HG02840 (cell line): Measurements from ENCODE around the gene PDE4D.
"Not testable (repeated sequence)": the region's sequence is repeated elsewhere in the genome, so short reads cannot be mapped to it uniquely, and the experiment has no call there.

Experiments
- ATAC-seq: cut with Tn5 transposase; IDR thresholded peaks from one replicate; pipeline ENCODE4 v1.9.1; 2021; ENCODE audit warnings: mild to moderate bottlenecking, moderate library complexity, moderate number of reproducible peaks; ENCODE audit not compliant: unreplicated experiment, low FRiP score

PDE4D gene

GRCh38 chr5:59058237-59058636 lies 835.3 kb downstream of the PDE4D start:
- ATAC-seq: no peak

GRCh38 chr5:59056599-59056998 lies 836.9 kb downstream of the PDE4D start:
- not testable (repeated sequence) for ATAC-seq

- no peak for ATAC-seq
These were observed 837.6 kb downstream of the PDE4D start for GRCh38 chr5:59055745-59056448.

- ATAC-seq: no peak
These were observed 838.5 kb downstream of the PDE4D start for GRCh38 chr5:59054963-59055528.

GRCh38 chr5:59051951-59052350 lies 841.6 kb downstream of the PDE4D start:
- ATAC-seq: no peak

GRCh38 chr5:59049095-59049494 lies 844.4 kb downstream of the PDE4D start:
- no peak for ATAC-seq

- no peak for ATAC-seq
These were observed 851.1 kb downstream of the PDE4D start for GRCh38 chr5:59042201-59043055.

GRCh38 chr5:59041355-59041754 lies 852.2 kb downstream of the PDE4D start:
- no peak for ATAC-seq

- ATAC-seq: no peak
These were observed 852.7 kb downstream of the PDE4D start for GRCh38 chr5:59040804-59041201.

GRCh38 chr5:59040024-59040803 lies 853.3 kb downstream of the PDE4D start:
- ATAC-seq: no peak

GRCh38 chr5:59039296-59040023 lies 854.1 kb downstream of the PDE4D start:
- ATAC-seq: peak; percentile 62

- ATAC-seq: peak; percentile 45
These were observed 854.7 kb downstream of the PDE4D start for GRCh38 chr5:59038798-59039295.

GRCh38 chr5:59037941-59038797 lies 855.4 kb downstream of the PDE4D start:
- ATAC-seq: no peak

GRCh38 chr5:59037453-59037852 lies 856.1 kb downstream of the PDE4D start:
- ATAC-seq: no peak

GRCh38 chr5:59037041-59037440 lies 856.5 kb downstream of the PDE4D start:
- no peak for ATAC-seq

- ATAC-seq: no peak
These were observed 857.1 kb downstream of the PDE4D start for GRCh38 chr5:59036274-59036961.

- no peak for ATAC-seq
These were observed 857.8 kb downstream of the PDE4D start for GRCh38 chr5:59035681-59036080.

- ATAC-seq: no peak
These were observed 858.9 kb downstream of the PDE4D start for GRCh38 chr5:59034498-59035186.
